ENCODE results near the gene NANOG.
"Not testable (repeated sequence)": the region's sequence is repeated elsewhere in the genome, so short reads cannot be mapped to it uniquely, and the experiment has no call there.

The NANOG gene

GRCh38 chr12:7798750-7799308 is 9.6 kb downstream of the NANOG start:
- not testable (repeated sequence) for H3K4me3 ChIP-seq, H3K27ac ChIP-seq

GRCh38 chr12:7801460-7801859 is 12.3 kb downstream of the NANOG start:
- H3K4me3 ChIP-seq, result no peak overlapping the region
- H3K27ac ChIP-seq, result no peak overlapping the region

- H3K4me3 ChIP-seq, H3K27ac ChIP-seq: not testable (repeated sequence)
Observed at GRCh38 chr12:7806319-7806718, 17.1 kb downstream of the NANOG start.

- Histone ChIP-seq H3K4me3 (no peak overlapping the region), H3K27ac (no peak overlapping the region)
Observed at GRCh38 chr12:7806863-7807487, 17.8 kb downstream of the NANOG start.

GRCh38 chr12:7825754-7826153 is 36.6 kb downstream of the NANOG start:
- H3K4me3 ChIP-seq, H3K27ac ChIP-seq: not testable (repeated sequence)

- not testable (repeated sequence) for H3K27ac ChIP-seq
Observed at GRCh38 chr12:7829737-7830136, 40.5 kb downstream of the NANOG start.

GRCh38 chr12:7832059-7832696 is 43.0 kb downstream of the NANOG start:
- no peak overlapping the region for H3K4me3 ChIP-seq
- H3K27ac ChIP-seq, result no peak overlapping the region

More at GRCh38 chr12:7829737-7830136, 40.5 kb downstream of the NANOG start:
- not testable (repeated sequence) for H3K4me3 ChIP-seq

GRCh38 chr12:7833201-7833600 is 44.0 kb downstream of the NANOG start:
- not testable (repeated sequence) for H3K27ac ChIP-seq

GRCh38 chr12:7833831-7834230 is 44.6 kb downstream of the NANOG start:
- no peak overlapping the region for H3K27ac ChIP-seq
- no peak overlapping the region for H3K4me3 ChIP-seq

More at GRCh38 chr12:7833201-7833600, 44.0 kb downstream of the NANOG start:
- H3K4me3 ChIP-seq, result not testable (repeated sequence)

- H3K27ac ChIP-seq, result no peak overlapping the region
Observed at GRCh38 chr12:7834701-7835100, 45.5 kb downstream of the NANOG start.

GRCh38 chr12:7835116-7835515 is 45.9 kb downstream of the NANOG start:
- no peak overlapping the region for H3K4me3 ChIP-seq
- no peak overlapping the region for H3K27ac ChIP-seq

More at GRCh38 chr12:7834701-7835100, 45.5 kb downstream of the NANOG start:
- no peak overlapping the region for H3K4me3 ChIP-seq

GRCh38 chr12:7835766-7836165 is 46.6 kb downstream of the NANOG start:
- H3K27ac ChIP-seq, result no peak overlapping the region
- H3K4me3 ChIP-seq, result no peak overlapping the region

- H3K4me3 ChIP-seq, result no peak overlapping the region
- H3K27ac ChIP-seq, result no peak overlapping the region
Observed at GRCh38 chr12:7837366-7837765, 48.2 kb downstream of the NANOG start.

GRCh38 chr12:7839226-7839625 is 50.0 kb downstream of the NANOG start:
- H3K4me3 ChIP-seq, H3K27ac ChIP-seq: not testable (repeated sequence)

- H3K4me3 ChIP-seq, result not testable (repeated sequence)
Observed at GRCh38 chr12:7839848-7840247, 50.6 kb downstream of the NANOG start.

GRCh38 chr12:7842444-7842843 is 53.2 kb downstream of the NANOG start:
- H3K4me3 ChIP-seq, H3K27ac ChIP-seq: not testable (repeated sequence)

More at GRCh38 chr12:7839848-7840247, 50.6 kb downstream of the NANOG start:
- H3K27ac ChIP-seq, result not testable (repeated sequence)

- H3K4me3 ChIP-seq, result not testable (repeated sequence)
- peak overlapping the region in 1 of 21 experiments; percentile 50 for H3K27ac ChIP-seq
Observed at GRCh38 chr12:7843149-7843548, 53.9 kb downstream of the NANOG start.

GRCh38 chr12:7843583-7843982 is 54.4 kb downstream of the NANOG start:
- not testable (repeated sequence) for H3K27ac ChIP-seq, H3K4me3 ChIP-seq

- Histone ChIP-seq H3K4me3 (no peak overlapping the region), H3K27ac (no peak overlapping the region)
Observed at GRCh38 chr12:7844116-7844515, 54.9 kb downstream of the NANOG start.

- H3K27ac ChIP-seq, H3K4me3 ChIP-seq: not testable (repeated sequence)
Observed at GRCh38 chr12:7847226-7848097, 58.3 kb downstream of the NANOG start.

Data from skin epidermis (tissue), 12 donors.